Stimulated activated CD4-positive, alpha-beta T cell treated with anti-CD3 and anti-CD28 coated beads, Interleukin-4, amount 100 ng/mL, for 48 hours (primary cell): ENCODE results near the gene ANKRD24.
"Not testable (repeated sequence)": the region's sequence is repeated elsewhere in the genome, so short reads cannot be mapped to it uniquely, and the experiment has no call there.

Experiments
- DNase-seq, 2 donors: peaks; one replicate each; pipeline ENCODE4 v3.0.0-alpha.2; 2020; ENCODE audit warnings: low read depth in 2 of 2

ANKRD24 gene

DNA sequence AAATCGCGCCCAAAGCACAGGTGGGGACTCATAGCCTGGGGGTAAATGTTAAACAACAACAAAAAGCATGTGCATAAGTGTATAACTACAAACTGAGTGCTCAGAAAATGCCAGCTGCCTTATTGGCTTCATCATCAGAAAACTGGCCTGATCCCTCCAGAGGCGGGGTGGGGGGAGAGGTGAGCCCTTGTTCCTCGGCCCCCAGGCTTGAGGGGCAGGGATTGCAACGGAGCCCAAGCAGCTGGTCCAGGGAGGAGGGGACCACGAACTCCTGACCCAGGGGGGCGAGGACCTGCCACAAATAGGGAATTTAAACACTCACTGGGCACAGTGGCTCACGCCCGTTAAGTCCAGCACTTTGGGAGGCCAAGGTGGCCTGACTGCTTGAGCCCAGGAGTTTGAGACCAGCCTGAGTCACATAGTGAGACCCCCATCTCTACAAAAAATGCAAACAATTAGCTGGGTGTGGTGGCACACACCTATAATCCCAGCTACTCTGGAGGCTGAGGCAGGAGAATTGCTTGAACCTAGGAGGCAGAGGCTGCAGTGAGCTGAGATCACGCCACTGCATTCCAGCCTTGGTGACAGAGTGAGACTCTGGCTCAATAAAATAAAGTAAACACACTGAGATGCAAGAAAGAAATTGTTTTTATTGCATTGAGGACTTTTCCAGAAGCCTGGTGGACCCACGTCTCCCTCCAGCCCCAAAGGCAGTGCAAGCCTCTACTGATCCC lies 8.8 kb upstream of the ANKRD24 start:
- DNase-seq: no peak

DNA sequence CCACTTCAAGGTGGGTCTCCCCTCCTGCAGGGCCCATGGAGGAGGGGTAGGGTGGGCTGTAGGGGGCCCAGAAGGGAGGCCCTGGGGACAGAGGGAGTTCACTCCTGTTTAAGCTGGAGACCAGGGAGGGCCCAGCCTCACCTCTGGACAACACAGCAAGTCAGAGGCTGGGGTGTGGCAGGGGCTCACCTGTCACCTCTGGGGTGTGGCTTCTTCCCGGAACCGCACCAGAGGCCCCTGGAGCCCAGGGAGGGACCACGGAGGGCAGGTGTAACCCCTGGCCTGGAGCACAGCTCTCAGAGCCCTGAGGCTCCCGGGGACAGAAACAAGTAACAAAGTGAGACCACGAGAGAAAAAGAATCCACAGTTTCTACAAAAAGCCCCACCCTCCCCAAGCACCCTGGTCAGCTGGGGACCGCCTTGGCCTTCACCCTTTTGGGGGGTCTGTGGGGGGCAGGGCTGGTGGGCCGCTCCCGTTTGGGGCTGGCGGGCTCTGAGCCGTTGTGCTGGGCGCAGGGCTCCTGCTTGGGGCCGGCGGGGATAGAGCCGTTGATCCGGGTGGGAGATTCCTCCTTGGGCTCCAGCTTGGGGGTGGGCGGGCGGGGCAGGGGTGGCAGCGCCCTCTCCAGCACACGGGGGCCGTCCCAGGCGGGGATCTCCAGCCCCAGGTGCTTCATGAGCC lies 8.1 kb upstream of the ANKRD24 start:
- no peak for DNase-seq

DNA sequence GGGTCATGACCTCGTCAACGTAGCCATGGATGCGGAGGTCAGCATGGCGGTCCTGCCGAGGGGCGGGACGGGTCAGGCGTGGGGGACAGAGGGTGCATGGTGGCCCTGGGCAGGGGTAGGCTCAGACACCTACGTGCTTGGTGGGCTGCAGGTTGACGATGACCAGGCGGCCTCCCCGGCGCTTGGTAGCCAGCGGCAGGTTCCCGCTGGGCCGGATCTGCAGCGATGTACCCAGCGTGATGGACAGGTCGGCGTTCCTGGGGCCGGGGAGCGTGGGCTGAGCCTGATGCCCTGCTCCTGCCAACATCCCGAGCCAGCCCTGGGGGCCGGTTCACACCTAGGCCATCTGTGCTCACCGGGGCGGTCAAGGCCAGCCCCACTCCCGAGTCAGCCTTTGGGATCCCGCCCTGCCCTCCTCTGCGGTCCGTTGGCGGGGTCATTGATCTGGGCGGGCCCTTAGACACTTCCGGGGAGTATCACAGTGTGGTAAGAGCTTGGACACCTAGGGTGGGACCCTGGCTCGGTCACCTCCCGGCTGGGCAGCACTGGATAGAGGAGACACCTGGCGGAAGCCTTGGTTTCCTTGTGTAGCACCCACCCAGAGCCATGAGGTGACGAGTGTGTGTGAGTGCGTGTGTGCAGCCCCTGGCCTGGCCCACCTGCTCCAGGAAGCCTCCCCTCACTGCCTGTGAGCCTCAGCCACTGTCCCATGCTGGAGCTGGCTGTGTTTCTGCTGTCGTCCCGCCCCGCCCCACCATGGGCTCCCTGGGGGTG lies 7.4 kb upstream of the ANKRD24 start:
- no peak for DNase-seq

DNA sequence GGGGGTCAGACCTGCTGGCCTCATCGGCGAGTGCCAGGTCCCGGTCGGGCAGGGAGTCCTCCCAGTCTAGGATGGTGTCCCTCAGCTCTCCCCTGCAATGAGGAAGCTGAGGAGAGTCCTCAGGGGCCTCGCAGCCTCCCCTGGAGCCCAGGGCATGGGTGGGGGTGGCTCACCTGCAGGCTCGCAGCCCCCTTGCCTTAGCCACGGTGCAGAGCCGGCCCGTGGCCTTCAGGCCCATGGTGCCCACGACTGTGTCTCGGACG lies 6.9 kb upstream of the ANKRD24 start:
- DNase-seq: no peak

DNA sequence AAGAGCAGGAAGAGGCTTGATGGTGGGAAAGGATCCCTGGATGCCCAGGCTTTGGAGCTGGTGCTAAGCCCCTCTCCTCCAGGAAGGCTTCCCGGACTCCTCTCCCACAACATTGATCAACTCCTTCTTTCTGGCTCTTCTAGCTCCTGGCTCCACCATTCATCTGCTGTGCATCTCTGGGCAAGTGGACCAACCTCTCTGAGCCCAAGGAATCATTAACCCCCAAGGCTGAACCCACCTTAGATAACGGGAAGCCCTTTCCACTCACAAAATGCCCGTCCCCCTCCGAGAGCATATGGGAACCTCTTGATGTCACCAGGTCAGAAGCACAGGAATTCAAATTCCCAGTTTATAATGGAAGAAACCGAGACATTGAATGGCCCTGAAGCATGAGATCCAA lies 5.3 kb upstream of the ANKRD24 start:
- DNase-seq: no peak

DNA sequence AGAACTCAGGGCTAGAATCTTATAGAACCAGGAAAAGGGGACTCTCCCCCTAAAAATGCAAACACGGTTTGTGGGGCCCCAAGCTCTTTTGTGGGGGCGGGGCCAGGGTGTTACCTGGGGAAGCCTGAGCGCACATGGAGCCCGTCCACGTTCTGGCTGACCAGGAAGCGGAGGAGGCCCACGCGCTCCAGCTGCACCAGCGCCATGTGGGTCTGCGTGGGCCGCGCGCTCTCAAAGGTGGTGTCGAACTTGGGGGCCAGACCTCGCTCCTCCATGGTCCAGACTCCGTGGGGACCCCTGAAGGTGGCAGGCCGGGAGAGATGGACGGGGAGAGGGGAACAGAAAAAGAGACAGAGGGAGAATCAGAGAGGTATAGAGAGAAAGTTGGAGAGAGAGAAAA lies 3.5 kb upstream of the ANKRD24 start:
- no peak for DNase-seq

DNA sequence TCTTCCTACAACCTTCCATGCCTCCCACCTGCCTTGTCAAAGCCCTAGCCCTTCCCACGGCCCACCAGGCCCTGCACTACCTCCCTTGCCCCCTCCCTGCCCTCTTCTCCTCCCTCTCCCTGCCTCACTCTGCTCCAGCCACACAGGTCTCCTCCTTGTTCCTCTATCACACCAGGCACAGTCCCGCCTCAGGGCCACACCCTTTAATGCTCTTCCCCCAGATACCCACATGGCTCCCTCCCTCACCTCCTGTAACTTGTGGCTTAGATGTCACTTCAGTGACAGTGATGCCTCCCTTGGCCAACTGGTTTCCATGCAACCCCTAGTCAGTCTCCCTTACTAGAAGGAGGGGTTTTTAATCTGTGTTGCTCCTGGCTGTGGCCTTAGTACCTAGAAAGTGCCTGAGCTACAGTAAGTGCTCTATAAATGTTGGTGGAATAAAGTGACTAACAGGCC lies 1.4 kb upstream of the ANKRD24 start:
- DNase-seq: no peak

DNA sequence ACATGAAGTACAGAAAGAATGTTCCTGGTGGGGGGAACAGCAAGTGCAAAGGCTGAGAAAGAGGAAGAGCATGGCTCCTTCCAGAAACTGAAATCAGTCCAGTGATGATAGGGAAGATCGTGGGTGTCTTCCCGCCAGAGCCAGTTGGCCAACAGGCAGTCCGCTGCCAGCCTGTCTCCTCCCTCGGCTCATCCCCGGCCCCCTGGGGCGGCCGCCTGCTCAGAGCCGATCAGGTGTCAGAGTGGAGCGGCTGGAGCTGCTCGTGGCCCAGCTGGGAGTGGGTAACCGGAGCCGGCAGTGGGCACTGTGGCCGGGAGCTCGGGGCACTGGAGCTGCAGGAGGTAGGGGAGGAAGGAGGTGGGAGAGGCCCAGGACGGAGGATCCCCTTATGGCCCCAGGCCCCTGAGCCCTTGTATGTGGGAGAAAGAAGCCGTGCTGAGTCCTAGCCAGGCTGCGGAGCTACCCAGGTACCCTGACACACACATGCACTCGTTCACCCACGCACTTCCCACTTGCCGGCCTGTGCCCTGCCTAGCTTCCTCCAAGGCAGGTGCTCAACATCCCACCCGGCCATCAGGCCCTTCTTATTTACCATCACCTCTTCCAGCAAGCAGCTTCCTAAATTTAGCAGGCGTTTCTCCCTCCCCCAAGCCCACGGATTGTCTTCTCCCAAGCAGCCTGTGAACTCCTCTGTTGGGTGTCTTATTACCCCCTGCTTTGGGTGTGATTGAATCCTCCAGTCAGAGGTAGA lies 1.7 kb downstream of the ANKRD24 start:
- no peak for DNase-seq

DNA sequence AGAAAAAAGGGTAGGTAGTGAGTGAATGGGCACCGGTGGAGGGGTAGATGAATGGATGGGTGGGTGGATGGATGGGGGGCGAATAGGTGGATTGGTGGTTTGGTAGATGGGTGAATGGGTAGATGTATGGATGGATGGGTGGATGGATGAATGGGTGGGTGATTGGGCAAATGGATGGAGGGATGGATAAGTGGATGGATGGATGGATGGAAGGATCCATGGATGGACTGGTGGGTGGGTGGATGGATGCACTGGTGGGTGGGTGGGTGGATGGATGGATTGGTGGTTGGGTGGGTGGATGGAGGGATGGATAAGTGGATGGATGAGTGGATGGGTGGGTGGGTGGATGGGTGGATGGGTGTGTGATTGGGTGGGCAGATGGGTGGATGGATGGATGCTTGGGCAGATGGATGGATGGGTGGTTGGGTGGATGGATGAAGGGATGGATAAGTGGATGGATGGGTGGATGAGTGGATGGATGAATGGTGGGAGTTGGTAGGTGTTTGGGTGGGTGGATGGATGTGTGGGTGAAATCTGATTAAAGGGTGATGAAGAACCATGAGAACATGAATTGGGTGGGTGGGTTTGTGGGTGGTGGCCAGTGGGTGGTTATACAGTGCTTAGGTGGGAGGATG lies 2.3 kb downstream of the ANKRD24 start:
- DNase-seq: no peak

DNA sequence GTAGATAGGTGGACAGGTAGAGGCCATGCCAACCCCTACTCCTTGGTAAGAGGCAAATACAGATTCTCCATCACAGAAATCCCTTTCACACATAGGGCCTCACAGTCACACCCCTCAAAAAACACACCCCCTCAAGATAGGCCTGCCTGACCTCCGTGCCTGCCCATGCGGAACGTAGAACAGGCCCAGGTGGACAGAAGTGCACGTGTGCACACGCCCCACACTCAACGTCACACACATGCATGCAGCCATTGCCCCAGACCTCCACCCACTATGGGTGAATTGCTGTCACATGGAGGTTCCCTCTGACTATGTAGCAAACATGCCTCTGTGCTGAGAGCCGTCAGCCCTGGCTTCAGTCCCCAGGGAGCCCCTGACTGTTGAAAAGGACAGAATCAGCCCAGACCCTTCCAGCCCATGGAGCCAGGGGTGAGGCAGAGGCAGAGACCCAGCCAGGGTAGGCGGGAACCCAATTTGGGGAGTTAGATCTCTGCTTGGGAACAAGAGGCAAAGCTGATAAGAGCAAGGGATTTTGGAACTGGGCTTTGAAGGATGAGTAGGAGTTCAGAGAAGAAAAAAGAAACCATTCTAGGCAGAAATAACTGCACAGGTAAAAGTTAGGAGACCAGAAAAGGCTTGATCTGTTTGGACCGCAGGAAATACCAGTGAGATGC lies 3.1 kb downstream of the ANKRD24 start:
- no peak for DNase-seq

DNA sequence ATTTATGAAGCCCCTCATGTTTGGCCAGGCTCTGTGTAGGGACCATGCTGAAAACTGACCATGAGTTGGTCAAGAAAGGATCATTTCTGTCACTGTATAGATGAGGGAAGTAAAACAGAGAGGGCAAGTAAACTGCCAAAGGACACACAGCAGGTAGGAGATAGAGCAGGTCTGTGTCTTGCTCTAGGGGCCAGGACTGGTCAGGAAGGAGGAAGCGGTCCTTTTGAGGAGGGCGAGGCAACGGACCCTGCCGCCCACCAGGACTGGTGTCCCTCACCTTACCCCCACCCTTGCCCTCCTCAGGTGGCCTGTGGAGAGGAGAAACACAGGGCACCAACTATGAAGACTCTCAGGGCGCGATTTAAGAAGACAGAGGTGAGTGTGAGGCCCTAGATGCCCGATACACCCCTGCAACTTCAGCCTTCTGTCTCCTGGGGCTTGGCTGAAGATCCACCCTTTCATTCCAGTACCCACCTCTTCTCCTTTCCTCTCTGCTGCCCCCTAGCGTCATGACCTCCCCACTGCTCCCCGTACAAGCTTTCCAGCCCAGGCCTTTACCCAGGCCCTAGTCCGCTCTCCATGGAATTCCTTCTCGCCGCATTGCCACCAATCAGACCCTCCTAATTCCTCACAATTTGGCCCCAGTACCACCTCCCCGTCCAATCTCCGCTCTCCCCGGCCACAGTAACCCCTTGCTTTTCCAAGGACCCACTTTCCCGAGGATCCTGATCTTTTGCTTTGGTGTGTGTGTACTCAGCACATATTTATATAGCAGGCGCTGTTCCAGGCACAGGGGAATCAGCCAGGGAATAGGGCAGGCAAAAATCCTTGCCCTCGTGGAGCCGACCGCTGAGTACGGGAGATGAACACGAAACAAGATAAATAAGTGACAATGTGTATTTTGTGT lies 3.9 kb downstream of the ANKRD24 start:
- peak; percentile 78 to 92 for DNase-seq

DNA sequence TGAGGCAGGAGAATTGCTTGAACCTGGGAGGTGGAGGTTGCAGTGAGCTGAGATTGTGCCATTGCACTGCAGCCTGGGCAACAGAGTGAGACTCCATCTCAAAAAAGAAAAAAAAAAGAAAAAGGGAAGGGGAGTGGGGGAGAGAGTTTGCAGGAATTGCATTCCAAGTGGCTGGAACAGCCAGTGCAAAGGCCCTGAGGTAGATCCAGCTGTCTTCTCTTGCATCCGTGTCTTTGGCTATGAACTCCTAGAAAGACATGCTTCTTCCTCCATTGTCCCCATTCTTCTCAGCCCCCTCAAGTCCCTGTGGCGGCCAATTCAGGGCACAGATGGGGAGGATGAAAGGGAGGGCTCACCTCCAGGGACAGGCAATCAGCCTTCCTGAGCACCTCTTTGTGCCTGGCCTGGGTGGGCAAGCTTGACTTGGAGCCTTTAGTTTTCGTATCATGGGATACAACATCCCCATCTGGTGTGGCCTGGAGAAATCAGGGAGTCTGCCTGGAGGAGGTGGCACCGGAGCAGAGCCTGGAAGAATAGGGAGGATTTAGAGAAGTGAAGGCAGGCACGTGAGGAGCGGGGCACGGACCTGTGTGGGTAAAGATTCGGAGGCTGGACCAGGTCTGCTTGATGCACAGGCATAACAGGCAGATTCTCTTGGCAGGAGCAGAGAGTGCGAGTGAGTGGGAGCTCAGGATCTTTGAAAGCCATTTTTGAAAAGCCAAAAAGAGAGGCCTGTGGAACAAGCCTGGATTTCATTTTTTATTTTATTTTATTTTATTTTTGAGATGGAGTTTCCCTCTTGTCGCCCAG lies 5.0 kb downstream of the ANKRD24 start:
- no peak for DNase-seq

DNA sequence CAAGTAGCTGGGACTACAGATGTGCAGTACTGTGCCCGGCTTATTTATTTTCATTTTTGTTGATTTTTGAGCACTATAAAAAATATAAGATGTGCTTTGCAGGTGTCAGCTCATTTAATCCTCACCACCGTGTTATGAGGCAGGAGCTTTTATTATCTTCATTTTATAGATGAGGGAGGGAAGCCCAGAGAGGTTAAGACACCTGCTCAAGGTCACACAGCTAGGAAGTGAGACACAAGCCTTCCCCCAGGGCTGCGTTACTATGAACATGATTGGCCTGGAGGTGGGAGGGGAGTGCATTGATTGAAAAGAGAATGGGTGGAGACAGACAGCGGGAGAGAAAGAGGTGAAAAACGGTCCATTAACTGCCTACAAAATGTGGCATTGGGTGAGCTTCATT lies 7.2 kb downstream of the ANKRD24 start:
- no peak for DNase-seq

DNA sequence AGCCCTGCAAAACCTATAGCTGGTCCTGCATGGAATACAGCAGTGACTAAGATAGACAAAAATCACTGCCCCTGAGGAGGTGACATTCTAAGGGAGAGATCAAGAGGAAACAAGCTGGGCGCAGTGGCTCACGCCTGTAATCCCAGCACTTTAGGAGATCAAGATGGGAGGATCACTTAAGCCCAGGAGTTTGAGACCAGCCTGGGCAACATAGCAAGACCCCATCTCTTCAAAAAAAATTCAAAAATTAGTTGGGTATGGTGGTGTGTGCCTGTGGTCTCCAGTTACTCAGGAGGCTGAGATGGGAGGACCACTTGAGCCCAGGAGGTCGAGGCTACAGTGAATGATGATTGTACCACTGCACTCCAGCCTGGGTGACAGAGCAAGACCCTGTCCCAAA lies 10.0 kb downstream of the ANKRD24 start:
- DNase-seq: not testable (repeated sequence)

DNA sequence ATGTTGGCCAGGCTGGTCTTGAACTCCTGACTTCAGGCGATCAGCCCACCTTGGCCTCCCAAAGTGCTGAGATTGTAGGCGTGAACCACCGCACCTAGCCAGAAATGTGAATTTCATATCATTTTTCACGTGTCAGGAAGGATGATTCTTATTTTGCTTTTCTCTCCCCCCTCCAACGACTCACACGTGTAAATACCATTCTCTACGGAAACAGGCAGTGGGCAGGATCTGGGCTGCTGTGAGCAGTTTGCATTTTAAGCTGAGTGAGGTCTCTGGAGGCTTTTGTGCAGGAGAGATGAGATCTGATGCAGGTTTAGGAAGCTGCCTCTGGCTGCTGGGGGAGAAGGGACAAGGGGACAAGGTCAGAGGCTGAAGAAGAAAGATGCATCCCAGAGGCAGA lies 11.9 kb downstream of the ANKRD24 start:
- DNase-seq: no peak

DNA sequence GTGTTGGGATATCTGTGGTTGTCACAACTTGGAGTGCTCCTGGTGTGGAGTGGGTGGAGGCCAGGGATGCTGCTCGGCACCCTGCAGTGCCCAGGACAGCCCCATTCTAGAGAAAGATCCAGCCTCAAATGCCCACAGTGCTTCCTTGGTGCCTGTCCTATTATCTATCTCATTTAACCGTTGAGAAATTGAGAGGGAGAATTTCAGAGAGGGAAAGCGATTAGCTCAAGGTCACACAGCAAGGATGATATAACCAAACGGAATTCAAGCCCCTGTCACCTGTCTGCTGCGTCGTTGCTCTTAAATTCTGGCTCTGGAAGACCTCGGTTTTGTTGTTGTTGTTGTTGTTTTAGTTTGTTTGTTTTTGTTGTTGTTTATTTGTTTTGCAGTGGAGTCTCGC lies 13.5 kb downstream of the ANKRD24 start:
- no peak for DNase-seq

DNA sequence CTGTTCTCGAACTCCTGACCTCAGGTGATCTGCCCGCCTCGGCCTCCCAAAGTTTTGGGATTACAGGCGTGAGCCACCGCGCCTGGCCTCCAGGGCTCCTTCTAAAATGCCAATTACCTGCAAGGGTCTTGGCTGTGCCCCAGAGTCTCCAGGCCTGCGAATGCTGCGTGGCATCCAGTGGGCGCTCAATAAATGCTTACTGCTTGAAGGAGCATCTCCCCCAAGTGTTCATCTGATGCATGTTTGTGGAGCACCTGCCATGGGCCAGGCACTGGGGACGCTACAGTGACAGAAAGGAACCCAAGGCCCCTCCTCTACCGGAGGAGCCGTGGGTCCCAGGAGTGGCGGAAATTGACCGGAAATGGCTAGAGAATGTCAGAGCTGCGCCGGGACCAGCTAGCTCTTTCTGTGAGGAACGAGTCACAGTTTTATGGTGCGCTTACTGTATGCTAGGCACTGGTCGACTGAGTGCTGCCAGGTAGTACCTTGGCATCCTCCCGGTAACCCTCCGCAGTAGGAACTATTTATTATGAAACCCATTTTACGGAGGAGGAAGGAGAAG lies 14.2 kb downstream of the ANKRD24 start:
- no peak for DNase-seq

DNA sequence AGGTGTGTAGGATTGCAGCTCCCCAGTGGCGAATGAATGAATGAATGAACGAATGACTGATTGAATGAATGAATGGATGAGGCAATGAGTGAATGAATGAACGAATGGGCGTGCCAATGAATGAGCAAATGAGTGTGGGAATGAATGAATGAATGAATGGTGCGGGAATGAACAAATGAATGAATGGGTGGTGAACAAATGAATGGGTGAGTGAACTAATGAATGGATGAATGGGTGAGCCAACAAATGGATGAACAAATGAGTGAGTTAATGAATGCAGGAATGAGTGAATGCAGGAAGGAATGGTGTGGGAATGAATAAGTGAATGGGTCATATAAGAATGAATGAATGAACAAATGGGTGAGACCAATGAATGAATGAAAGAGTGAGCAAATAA lies 14.7 kb downstream of the ANKRD24 start:
- no peak for DNase-seq
